Right lobe of liver (tissue), 4 donors: ENCODE measurements around the gene CLASRP.

Experiments used
- CTCF ChIP-seq, 4 donors: fragments of 200-600 bp in 3 of 4; fragments of 450-650 bp in 1 of 4; IDR thresholded peaks; one replicate each; pipeline versions ENCODE4 v1.5.1 to v1.8.0; 2016 to 2022; ENCODE audit warnings: antibody characterized with exemption in 4 of 4, mild to moderate bottlenecking in 2 of 4
- POLR2A ChIP-seq: fragments of 450-650 bp; IDR thresholded peaks from one replicate; pipeline ENCODE4 v1.6.1; 2017; ENCODE audit warnings: antibody characterized with exemption, mild to moderate bottlenecking
- donor health status: DM: no; HTN: no; CAD: no.
- donor health status: DM: no; HTN: no; CAD: no.
- donor health status: DM: no; HTN: yes; CAD: no.

GRCh38 chr19:44990966-44991365, 47.9 kb upstream of the CLASRP start:
- TF ChIP-seq CTCF (IDR thresholded peaks at IDR 0.05), result no peak
- TF ChIP-seq POLR2A, result no peak
